Measurements from ENCODE around the gene C3orf33.
A peak's percentile ranks its signal among the peaks of the same experiment; 100 is the strongest.
"Not testable (repeated sequence)": the region's sequence is repeated elsewhere in the genome, so short reads cannot be mapped to it uniquely, and the experiment has no call there.

The C3orf33 gene, protein sequence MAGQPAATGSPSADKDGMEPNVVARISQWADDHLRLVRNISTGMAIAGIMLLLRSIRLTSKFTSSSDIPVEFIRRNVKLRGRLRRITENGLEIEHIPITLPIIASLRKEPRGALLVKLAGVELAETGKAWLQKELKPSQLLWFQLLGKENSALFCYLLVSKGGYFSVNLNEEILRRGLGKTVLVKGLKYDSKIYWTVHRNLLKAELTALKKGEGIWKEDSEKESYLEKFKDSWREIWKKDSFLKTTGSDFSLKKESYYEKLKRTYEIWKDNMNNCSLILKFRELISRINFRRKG

DNA sequence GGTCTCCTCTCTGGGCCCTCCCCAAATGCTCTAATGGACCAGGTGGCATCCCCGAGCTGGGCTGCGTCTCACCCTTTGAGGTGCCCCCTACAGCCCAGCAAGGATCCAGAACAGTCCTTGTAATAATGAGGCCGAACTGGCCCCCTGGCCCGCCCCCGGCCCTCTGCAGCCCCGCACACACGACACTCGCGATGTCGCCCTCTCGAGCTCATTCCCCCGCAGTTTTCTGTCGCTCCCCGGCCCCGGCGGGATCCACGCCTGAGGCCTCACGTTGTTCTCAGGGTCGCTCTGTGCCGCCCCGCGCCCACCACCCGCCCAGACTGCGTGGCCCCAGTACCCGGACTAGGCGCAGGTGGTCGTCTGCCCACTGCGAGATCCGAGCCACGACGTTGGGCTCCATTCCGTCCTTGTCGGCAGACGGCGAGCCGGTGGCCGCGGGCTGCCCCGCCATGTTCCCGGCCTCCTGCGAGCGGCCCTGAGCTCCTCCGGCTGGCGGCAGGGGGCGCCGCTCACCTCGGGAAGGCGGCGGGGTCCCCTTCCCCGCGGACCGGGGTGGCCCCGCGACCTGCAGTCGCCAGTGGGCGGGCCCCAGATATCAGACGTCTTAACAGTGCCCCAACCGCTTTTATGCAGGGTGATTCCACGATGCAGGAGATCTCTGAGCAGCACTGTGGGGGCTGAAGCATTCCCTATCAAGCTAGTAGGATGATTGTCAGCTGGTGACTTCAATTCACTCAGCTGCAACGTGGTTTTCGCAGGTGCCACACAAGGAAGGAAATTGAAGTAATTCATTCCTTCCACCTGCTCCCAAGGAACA is at the start of gene C3orf33:
Gene C3orf33, minus strand, starts transcription at position 477 of the 817 bp plus-strand sequence. Its CDS starts 26 bp downstream, at position 451.
- peak; percentile 60 for FAIRE-seq
- peak; percentile 36; the same call in 1 of the 2 replicates for TF ChIP-seq POLR2A (IDR thresholded peaks at IDR 0.05; ENCODE audit: low read depth, low read length)
- peak; percentile 81 for DNase-seq (ENCODE audit: insufficient read length, low spot score)

DNA sequence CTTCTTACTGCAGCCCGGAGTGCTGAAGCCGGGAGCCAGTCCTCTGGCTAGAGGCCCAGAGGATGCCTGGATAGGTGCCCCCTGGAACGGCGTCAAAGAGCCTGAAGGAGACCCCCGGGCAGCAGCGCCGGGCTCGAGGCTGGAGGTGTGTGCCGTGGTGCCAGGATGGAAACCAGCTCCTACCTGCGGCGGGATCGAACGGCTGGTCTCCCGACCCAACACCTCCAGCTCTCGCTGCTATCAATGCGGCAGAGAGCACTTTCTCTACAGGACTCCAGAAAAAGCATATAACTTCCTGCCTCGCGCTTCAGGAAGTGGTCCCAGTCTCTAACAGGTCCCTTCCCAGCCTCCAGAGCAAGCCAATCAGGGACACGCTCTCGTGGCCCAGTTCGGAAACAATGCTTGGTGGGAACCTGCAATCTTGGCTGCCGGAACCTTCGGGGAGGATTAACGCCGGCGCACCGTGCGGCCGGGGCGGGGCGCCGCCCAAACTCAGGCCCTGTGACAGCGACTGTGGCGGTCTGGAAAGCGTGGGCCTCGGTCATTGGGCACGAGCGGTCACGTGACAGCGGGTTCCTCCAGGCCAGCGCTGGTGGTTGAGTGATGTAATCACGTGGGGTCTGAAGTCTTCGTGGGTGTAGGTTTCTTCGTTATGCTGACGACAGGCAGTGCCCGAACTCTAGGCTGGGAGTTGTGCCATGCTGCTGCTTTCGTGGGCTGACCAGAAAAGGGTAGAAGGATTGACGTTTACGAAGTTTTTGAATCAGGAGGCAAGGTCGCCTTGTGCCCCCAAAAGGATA is 48.3 kb upstream of the C3orf33 start, which contains the start of gene SLC33A1:
Gene SLC33A1, minus strand, starts transcription at position 287 of the 800 bp plus-strand sequence. CDS start 430 bp downstream, outside the sequence.
- peak; percentile 98 for FAIRE-seq
- peak; percentile 82 for TF ChIP-seq POLR2A (IDR thresholded peaks at IDR 0.05; ENCODE audit: low read depth, low read length)
- peak; percentile 92 for DNase-seq (ENCODE audit: insufficient read length, low spot score)

DNA sequence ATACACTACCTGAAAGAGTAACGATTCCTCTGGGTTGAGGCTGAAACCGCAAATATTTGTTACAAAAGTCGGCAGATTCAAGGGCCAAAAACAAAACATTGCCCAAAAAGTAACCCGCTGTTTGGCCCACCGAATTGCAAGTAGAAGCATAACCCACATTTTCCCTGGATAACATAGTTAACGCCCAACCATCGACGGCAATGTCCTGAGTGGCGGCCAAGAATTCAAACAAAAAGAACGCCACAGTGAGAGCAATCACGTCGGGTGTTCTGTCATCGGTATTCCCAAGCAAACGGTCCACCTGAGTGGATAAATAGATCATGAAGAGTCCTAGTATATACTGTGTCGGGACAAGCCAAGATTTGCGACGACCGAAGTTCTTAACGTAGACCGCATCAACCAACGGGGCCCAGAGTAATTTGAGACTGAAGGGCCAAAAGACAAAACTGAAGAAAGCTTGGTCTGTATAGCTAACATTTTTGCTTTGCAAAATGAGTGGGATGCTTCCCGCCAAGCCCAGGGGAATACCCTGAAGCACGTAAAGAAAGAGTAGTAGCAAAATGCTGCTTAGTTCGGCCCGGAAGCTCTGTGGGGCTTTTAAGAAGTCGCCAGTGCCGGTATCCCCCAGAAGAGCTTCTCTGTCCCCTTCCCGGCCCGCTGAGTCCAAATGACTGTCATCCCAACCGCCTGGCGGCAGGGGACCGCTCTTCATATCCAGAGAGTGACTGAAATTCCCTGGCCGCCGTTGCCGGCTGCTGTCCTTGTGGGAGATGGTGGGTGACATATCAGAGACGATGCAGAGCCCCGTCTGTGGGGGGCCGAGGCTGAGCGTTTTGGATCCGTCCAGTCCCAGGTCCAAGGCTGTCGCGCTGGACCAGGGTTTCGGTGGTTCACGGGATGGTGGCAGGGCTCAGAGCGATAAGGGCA is 47.4 kb upstream of the C3orf33 start:
- TF ChIP-seq POLR2A (IDR thresholded peaks at IDR 0.05; ENCODE audit: low read depth, low read length), result no peak
- DNase-seq (ENCODE audit: insufficient read length, low spot score), result no peak
- no peak for FAIRE-seq

- FAIRE-seq (no peak), DNase-seq (ENCODE audit: insufficient read length, low spot score) (no peak)
- TF ChIP-seq POLR2A (IDR thresholded peaks at IDR 0.05; ENCODE audit: low read depth, low read length), result no peak
These were observed 46.3 kb upstream of the C3orf33 start for GRCh38 chr3:155852341-155852740.

DNA sequence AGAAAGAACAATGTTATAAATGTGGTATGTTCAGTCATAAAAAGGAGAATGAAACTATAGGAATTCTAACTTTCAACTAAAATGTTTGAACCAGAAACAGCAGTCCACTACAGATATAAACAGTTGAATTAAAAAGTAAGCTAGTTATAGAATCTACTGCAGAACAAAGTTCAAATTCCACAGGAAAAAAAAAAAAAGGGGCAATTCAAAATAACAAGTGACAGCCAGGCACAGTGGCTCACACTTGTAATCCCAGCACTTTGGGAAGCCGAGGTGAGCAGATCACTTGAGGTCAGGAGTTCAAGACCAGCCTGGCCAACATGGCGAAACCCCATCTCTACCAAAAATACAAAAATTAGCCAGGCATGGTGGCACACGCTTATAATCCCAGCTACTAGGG is 43.3 kb upstream of the C3orf33 start:
- not testable (repeated sequence) for DNase-seq (ENCODE audit: insufficient read length, low spot score); FAIRE-seq

DNA sequence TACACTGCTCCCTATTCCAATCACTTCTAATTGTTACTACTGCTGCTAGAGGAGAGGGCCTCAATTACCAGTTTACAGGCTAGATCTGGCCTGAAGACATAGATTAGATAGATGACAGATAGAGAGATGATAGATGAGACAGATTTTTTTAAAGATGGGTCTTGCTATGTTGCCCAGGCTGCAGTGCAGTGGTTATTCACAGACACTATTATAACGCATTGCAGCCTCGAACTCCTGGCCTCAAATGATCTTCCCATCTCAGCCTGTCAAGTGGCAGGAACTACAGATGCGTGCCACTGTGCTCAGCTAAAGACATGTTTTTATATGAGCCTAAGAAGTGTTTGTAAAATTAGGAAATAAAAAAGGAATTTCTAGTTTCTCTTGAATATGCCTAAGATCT is 41.9 kb upstream of the C3orf33 start:
- no peak for FAIRE-seq
- no peak for TF ChIP-seq POLR2A (IDR thresholded peaks at IDR 0.05; ENCODE audit: low read depth, low read length)
- no peak for DNase-seq (ENCODE audit: insufficient read length, low spot score)

DNA sequence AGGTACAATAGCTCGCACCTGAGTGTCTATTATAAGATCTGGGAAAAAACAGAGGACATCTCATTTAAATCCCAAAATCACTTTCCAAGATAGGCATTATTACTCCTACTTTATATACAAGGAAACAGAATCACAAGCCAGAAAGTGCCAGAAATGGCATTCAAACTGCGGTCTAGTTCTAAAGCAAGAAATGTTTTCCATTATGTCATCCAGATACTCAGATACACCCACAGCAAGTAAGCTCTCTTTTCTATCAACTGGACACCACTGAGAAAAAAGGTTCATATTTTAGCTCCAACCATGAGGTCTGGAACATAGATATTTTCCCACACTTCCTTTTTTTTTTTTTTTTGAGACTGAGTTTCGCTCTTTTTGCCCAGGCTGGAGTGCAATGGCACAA is 40.0 kb upstream of the C3orf33 start:
- TF ChIP-seq POLR2A (IDR thresholded peaks at IDR 0.05; ENCODE audit: low read depth, low read length), result no peak
- DNase-seq (ENCODE audit: insufficient read length, low spot score), result no peak
- no peak for FAIRE-seq

DNA sequence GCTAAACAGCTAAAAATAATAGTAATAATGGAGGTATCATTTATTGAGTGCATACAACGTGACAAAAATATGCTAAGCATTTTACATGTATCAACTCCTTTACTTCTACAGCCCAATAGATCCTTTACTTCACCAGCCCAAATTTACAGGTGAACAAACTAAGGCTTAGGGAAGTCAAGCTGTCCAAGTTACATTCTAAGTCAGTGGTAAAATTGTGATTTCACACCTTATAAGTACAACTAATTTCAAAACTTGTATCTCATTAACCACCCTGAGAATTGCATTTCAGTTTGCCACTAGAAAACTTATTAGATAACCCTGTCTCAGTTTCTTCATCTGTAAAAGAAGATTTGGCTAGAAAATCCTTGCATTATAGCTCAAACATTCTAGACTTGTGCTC is 37.5 kb upstream of the C3orf33 start:
- DNase-seq (ENCODE audit: insufficient read length, low spot score), result no peak
- FAIRE-seq, result no peak
- TF ChIP-seq POLR2A (IDR thresholded peaks at IDR 0.05; ENCODE audit: low read depth, low read length), result no peak

DNA sequence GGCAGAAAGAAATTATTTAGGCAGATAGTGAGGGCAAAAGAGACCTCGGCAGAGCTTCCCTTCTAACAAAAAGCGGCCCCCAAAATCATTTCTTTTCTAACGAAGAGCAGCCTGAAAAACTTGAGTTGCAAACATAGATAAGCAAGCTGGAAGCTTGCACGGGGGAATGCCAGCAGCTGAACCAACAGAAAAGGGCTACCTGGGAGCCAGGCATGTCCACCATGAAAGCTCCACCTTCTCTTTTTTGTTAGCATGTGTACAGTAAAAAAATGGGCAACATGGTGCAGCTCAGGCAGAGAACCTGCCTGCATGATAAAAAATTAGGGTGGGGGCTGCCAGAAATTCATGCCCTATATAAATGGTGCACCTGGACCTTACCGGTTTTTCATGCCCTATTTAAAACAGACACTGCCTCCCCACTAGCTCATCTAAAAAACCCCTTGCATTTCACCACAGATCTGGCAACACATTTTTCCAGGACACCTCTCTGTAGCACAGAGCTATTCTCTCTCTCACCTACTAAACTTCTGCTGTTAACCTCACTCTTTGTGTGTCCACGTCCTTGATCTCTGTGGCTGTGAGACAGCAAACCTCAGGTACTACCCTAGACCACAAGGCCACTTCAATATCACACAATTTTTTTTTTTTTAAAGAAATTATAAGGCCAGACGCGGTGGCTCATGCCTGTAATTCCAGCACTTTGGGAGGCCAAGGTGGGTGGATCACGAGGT is 29.4 kb upstream of the C3orf33 start:
- no peak for TF ChIP-seq POLR2A (IDR thresholded peaks at IDR 0.05; ENCODE audit: low read depth, low read length)
- no peak for FAIRE-seq
- no peak for DNase-seq (ENCODE audit: insufficient read length, low spot score)

DNA sequence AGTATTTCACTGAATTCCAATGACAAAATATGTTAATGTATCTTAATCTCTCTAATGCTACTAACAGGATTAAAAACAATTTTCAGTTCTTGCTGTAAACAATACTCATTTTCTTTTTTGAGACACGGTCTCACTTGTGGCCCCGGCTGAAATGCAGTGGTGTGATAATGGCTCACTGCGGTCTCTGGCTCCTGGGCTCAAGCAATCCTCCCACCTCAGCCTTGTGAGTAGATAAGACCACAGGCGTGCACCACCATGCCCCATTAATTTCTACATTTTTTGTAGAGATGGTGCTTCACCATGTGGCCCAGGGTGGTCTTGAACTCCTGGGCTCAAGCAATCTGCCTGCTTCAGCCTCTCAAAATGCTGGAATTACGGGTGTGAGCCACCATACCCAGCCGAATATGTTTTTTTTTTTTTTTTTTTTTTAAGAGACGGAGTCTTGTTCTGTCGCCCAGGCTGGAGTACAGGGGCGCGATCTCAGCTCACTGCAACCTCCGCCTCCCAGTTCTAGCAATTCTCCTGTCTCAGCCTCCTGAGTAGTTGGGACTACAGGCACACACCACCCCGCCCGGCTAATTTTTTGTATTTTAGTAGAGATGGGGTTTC is 22.5 kb upstream of the C3orf33 start:
- not testable (repeated sequence) for DNase-seq (ENCODE audit: insufficient read length, low spot score)
- FAIRE-seq, result peak; percentile 20

DNA sequence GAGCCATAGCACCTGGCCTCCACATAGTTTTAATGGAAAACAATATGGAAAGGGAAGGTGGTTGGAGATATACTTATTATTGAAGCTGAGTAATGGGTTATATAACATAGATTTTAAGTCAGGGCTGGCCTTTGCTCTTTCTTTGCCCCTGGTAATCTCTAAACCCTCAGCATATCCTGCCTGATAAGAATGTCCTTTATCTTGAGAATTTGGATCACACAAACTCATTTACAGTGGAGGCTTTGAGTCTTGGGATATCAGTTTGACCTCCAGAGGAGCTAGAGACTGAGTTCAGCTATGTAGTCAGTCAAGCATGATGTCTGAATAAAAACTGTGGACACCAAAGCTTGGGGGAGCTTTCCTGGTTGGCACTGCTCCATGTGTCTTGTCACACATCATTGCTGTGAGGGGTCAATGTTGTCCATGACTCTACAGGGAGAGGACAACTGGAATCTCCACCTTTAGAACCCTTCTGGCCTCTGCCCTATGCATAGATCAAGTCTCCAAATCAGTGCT is 9.0 kb upstream of the C3orf33 start:
- TF ChIP-seq POLR2A (IDR thresholded peaks at IDR 0.05; ENCODE audit: low read depth, low read length), result no peak
- DNase-seq (ENCODE audit: insufficient read length, low spot score) (no peak), FAIRE-seq (no peak)

DNA sequence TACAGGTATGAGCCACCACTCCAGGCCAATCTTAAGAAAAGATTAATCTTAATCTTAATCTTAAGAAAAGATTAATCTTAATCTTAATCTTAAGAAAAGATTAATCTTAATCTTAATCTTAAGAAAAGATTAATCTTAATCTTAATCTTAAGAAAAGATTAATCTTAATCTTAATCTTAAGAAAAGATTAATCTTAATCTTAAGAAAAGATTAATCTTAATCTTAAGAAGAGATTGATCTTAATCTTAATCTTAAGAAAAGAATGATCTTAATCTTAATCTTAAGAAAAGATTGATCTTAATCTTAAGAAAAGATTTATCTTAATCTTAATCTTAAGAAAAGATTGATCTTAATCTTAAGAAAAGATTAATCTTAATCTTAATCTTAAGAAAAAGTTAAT is 7.1 kb upstream of the C3orf33 start:
- FAIRE-seq; DNase-seq (ENCODE audit: insufficient read length, low spot score): not testable (repeated sequence)

Data from H54 (cell line).